NCI-H1417 (cell line): ENCODE results near the gene STXBP5.
"Not testable (repeated sequence)": the region's sequence is repeated elsewhere in the genome, so short reads cannot be mapped to it uniquely, and the experiment has no call there.

Source experiments
- DNase-seq, 3 experiments: peaks; one replicate each; lab custom pipeline; 2025; lab: John Stamatoyannopoulos, UW

STXBP5 gene

DNA sequence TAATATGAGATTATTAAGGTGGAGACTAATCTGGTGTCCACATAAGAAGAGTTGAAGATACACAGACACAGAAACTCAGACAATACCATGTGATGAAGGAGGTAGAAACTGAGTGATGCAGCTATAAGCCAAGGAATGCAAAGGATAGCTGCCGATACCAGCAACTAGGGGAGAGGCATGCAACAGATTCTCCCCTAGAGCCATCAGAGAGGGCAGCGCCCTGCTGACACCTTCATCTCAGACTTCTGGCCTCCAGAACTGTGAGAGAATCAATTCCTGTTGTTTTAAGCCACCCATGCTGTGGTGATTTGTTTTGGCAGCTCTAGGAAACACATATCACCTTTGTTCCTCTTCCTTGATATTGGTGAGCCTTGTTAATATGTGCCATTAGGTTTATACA is 41.5 kb downstream of the STXBP5 start:
- DNase-seq = no peak

DNA sequence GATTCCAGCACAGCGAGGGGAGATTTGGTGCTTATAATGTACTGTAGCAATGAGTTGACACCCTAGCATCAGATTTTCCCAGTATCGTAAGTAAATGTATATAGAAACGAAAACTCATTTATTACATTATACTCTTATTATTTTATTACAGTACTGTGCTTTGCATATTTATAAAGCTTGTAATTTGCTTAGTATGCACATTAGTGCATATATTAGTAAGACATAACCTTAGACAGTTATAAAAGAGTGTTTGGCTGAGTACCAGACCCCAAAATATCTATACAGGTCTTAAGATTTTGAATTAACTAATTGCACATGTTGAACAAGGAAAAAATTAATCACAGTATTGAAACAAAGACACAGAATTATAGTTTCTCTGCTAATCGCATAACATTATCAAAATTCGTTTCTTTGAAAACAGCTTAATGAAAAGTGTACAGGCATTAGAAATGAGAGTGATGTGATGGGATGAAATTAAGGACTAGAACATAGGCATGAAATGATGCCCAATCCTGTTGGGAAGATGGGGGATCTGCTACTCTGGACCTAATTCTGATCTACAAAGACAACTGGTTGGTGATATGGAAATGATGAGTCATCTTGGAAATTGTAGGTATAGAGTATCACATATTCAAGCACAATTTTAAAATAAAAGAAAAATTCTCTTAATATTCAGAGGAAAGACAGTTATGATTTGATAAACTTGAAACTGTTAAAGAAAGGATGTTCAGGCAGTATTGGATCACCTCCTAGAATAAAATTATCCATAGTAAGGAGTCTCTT is 42.8 kb downstream of the STXBP5 start:
- no peak for DNase-seq

- DNase-seq = no peak
Observed at GRCh38 chr6:147248859-147249258, 44.6 kb downstream of the STXBP5 start.

GRCh38 chr6:147251072-147251471 is 46.9 kb downstream of the STXBP5 start:
- no peak for DNase-seq

GRCh38 chr6:147254929-147255473 is 50.8 kb downstream of the STXBP5 start:
- DNase-seq = not testable (repeated sequence)

DNA sequence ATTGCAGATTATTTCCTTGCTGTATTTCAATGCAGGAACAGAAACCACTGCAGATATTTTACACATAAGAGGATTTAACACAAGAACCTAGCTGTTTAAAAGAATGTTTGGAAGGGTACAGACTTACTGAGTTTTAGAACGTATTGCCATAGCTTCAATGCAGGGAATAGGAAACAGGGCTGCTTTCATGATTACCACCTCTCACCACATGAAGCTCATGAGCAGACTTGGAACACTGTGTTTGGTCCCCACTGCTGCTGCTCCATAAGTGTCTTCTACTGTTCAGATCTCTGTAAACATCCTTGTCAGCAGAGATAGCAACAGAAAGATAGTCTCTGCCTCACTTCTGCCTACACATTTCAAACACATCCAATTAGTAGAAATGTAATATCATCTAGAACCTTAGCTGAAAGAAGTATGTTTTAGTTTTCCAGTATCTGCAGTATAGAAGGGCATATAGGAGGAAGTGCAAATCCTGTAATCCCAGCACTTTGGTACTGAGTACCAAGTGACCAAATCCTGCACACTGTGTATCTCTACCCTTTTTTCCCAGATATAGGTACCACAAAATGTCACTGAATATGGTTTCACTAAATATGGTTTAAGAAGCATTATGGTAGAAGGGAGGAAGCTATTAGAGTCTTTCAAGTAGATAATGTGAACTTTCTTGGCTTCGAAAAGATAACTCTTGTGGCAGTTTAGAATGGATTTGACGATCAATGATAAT is 51.9 kb downstream of the STXBP5 start:
- no peak for DNase-seq

DNA sequence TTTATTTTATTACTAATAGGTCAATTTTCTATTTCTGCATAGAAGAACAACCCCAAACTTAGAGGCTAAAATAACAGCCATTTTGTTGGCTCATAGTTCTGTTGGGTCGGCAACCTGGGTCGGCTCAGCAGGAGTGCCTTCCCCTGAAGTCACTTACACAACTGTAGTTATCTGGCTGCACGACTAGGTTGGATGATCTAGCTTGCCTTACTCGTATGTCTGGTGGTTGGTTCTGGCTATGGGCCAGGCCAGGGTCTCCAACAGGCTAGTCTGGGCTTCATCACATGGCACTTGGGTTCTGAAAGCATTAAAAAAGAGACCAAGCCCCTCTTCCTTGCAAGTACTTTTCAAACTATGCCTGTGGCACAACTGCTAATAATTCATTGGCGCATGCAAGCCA is 53.5 kb downstream of the STXBP5 start:
- no peak for DNase-seq

- peak in 1 of 3 experiments; percentile 28 for DNase-seq
Observed at GRCh38 chr6:147260091-147260490, 55.9 kb downstream of the STXBP5 start.

DNA sequence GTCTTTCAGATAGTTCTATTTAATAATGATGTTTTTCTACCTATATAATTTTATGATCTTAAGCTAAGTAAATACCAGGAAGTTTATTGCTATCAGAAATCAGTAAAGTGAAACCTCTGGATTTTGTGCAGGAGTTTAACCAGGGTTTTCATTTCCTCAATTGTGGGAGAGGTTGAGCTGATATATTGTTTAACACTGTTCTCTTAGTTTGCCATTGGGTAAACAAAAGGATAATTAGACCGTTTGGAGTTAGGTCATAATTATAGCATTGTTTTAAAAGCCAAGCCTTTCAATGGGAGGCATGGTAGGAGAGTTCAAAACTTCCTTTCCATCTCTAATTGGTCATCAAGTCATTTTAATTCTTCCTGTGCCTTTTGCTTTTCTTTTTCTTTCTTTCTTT is 58.7 kb downstream of the STXBP5 start:
- peak in 2 of 3 experiments; percentile 13 to 55 for DNase-seq

GRCh38 chr6:147266821-147267220 is 62.6 kb downstream of the STXBP5 start:
- DNase-seq = no peak

GRCh38 chr6:147267658-147268057 is 63.4 kb downstream of the STXBP5 start:
- no peak for DNase-seq

DNA sequence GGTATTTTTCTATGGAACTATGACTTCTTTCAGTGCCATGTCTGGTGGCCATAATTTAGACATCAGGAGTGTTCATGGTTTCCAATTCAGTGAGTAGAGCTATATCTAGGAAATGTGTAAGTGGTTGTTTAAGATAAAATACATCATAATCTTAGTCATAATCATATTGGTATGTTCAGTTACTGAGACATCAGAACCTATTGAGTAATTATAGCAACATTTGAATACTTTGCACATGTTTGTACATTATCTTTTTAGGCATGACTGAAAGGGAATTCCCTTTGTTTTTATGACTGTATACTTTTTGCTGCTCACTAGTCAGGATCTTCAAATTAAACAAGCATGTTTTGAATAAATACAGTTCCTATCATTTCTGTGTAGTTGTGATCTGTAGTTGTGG is 64.0 kb downstream of the STXBP5 start:
- no peak for DNase-seq

DNA sequence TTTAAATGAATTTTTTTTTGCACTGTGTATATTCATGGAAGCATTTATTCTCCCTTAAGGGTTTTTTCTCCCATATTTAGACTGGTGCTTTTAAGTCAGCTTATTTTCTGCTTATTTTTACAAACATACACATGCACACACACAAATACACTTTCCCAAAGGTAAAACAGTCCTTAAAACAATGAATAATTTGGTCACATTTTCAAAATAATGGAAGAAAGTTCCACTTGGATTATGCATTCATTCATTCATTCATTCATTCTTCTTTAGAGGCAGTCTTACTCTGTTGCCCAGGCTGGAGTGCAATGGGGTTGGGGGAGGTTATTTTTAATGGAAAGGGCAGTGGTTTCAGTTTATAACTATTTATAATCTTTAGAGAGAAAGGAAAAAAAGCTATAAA is 69.8 kb downstream of the STXBP5 start:
- no peak for DNase-seq

- no peak for DNase-seq
Observed at GRCh38 chr6:147274776-147275175, 70.6 kb downstream of the STXBP5 start.

DNA sequence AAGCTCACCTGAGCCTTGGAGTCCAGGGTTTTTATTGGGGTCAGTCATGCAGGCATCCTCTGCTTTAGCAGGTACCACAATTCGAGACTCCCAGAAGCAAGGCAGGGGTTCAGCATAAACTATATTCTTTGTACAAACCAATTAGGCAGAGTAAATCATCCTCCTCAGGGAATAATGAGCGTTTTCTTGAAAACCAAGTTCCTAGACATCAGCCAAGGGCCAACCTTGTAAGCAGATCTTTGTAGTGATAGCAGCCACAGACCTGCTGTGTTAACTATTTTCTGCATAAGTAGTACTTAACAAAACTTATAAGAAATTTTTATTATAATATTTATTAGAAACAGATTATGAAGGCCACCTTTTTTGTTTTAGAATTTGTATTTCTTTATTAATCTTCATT is 74.7 kb downstream of the STXBP5 start:
- DNase-seq = no peak

GRCh38 chr6:147279427-147279826 is 75.2 kb downstream of the STXBP5 start:
- no peak for DNase-seq

DNA sequence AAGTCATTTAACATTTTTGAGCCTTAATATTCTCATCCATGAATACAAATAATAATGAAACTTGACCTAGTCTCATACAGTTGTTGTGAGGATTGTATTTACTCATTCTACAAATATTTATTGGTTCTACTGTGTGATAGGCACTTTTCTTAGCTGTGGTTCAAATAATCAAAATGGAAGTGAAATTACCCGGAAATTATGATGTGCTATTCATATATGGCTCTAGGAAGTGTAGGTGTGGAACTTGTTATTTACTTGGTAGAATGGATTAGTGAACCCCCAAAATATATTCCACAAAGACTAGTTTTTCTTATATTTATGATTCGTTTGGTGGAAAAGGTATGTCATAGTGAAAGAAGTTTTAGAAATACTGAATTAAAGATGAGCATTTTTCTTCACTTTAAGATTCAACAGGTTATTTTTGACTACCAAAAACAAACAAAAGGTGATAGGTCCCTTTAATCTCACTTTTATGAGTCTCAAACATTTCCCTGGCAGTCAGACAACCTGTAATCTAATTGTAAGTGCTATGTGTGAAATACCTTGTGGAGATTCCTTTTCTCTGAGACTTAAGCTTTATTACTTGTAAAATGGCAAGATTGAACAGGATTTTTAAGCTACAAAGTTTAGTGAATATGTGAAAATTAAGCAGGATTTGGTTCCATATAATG is 77.8 kb downstream of the STXBP5 start:
- DNase-seq = peak in 1 of 3 experiments; percentile 44

DNA sequence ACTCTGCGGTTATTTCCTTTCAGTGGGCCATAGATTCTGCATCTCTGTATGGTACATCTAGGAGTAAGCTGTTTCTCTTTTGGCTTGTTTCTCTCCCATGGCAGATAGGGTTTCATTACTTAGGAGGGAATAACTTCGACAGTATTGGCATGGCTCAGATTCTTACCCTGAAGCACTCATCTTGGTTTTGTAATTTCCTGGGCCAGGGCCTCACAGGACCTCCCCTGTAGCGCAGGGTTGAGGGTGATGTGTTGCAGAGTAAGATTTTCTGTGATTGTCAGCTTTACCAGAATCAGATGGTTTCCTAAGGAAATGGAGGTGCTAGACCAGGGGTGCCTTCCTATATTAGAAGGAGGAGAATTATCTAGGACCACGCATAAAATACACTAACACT is 78.3 kb downstream of the STXBP5 start:
- DNase-seq = no peak

DNA sequence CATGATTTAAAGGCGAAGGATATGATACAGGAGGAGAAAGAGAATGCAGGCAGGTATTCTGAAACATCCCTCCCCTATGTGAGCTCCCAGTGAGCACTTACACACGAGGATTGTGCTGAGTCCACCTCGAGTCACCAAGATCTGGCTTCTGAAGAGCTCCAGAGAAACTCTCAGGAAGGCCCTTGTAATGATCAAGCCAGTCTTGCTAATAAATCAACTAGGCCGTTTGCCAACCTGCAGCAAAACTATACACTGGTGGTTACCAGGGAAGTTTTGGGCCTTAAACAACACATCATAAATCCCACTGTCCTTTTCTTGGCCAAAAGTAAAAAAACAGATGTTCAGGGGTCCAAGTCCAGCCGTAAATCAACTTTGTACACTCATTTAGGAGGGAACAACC is 79.2 kb downstream of the STXBP5 start:
- peak in 1 of 3 experiments; percentile 11 for DNase-seq

DNA sequence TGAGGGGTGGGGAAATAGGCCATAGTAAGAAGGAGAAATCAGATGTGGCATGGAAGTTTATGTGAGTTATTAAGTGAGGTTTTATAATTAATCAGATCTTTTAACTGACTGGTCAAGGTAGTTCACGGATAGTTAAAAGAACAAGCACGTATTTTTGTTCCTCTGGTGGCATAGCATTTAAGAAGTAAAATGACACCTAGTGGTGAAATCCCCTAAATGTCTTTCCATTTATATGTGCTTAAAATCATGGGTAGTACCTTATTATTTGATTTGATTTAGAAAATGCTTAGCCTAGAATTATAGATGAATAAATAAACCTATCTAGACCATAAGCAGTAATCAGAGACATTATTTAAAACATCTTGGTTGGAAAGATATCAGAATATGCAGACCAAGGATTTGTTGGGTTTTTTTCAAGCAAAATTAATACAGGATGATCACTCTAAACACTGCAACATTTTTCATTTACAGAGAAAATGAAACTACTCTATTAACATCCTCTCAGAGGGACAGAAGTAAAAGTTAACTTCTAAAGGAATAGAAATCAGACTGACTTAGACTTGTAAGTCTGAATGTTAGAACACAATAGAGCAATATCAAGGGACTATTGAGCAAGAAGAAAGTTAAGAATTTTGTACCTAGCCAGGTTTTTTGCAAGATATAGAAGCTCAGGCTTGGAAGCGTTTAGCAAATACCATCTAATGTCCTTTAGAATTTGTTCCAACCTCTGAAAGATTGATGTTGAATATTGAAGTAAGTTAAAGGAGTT is 81.1 kb downstream of the STXBP5 start:
- peak; percentile 18 to 76 (median 20) for DNase-seq

DNA sequence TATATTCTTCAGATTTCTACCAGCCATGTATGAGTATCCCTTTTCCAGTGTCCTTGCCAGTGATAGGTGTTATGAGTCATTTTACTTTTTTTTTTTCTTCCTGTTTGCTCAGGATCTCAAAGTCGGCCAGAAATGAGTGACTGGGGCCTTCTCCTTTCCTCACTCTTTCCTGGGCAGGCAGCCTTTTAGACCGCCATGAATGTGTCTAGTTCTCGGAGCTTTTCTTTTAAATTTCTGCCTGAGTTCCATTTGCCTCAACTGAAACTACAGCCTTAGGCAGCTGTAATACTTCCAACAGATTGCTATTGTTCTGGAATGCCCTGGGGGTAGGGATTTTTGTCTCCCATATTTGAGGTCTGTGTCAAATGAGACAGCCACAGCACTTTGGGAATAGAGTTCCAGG is 83.7 kb downstream of the STXBP5 start:
- DNase-seq = peak in 1 of 3 experiments; percentile 23

DNA sequence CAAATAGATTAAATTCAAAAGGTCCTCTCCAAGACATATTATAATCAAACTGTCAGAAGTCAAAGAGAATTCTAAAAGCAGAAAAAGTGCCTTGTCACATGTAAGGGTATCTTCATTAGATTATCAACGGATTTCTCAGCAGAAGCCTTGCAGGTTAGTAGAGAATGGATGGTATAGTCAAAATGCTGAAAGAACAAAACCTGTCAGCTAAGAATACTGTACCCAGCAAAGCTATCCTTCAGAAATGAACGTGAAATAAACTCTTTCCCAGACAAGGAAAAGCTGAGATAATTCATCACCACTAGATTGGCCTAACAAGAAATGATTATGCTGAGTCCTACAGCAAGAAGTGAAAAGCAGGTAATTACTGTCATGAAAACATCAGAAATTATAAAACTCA is 92.9 kb downstream of the STXBP5 start:
- no peak for DNase-seq
